Hematopoietic multipotent progenitor cell (in vitro differentiated cells): ENCODE measurements around the gene C6orf120. TPM values are rescaled to one million over a fixed set of nuclear protein-coding genes. Genes with fewer than 3 reads are reported as not detected.

ENCODE experiments used
- DNase-seq, 3 donors: peaks; one replicate each; pipeline ENCODE4 v3.0.0-alpha.2; 2011 to 2015; ENCODE audit warnings: low read depth in 2 of 3, low spot score in 2 of 3
- total RNA-seq: library from RNA; depleted of rRNA; stranded (reverse); fragments of >200 nt; gene quantifications from one replicate; pipeline ENCODE4 v1.2.3, GENCODE V29; 2012

The C6orf120 gene
- total RNA-seq: 15.1 TPM

DNA sequence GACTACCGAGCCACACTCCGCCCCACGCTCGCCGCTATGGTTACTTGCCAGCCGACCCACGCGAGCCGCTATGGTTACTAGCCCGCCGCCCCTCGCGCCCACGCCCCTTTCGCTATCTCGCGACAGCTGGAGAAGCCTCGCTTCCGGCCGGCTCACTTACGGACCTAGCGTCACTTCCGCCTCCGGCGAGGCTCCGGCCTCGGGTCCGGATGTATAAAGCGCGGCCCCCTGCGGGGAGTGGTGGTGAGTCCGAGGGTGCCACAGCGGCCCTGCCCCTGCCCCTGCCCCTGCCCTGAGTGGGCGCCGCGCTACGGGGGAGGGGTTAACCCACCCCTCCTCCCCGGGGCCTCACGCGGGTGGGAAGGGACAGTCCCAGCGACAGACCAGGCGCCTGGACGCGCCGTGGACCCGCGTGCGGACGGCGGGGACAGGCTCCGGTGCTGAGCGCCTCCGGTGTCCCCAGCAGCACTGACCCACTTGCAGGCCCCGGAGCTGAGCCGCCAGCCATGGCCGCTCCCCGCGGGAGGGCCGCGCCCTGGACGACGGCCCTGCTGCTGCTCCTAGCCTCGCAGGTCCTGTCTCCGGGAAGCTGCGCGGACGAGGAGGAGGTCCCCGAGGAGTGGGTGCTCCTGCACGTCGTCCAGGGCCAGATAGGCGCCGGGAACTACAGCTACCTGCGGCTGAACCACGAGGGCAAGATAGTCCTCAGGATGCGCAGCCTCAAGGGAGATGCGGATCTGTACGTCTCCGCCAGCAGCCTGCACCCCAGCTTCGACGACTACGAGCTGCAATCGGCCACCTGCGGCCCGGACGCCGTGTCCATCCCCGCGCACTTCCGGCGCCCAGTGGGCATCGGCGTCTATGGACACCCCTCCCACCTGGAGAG lies at the start of gene C6orf120, which contains the start of gene WDR27:
TSS of gene C6orf120 (plus strand) at position 173 of the 886 bp plus-strand sequence. CDS start at position 507, 334 bp downstream.
TSS of gene WDR27 (minus strand) at position 76 of the 886 bp plus-strand sequence. CDS start 13,024 bp downstream, outside the sequence.
- peak; percentile 91 to 98 (median 98) for DNase-seq

DNA sequence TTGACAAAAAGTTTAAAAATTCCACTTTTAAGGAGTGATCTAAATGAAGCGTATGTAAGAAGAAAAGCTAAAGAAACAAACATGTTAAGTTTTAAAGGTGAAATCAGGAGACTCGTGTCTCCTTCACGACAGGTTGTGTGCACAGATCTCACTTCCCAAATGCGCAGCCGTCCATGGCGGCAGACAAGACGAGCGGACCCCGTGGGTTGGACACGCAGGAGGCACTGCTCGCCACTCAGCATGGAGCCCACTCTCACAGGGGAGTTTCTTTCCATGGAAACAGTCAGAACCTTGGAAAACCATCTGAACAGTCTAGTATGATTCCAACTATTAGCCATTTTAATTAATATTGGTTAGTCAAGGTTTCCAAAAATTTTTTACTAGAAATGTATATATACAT lies 49.0 kb upstream of the C6orf120 start:
- no peak for DNase-seq

DNA sequence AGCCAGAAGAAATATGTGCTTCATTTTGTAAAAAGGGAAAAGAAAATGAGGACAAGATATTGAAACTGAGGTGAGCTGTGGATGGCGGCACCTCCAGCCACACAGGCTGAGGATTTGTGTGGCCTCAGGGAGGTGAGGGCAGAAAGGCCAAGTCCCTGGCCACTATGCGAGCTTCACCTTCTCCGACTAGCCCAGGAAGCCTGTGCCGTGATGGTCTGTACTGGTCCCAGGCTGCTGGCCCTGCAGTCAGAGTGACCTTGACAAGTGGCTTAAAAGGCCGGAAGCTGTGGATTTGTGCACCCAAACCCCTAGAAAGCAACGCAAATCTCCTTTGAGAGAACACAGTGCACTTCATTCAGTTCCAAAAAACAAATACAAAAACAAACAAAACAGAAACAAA lies 48.2 kb upstream of the C6orf120 start:
- DNase-seq: no peak

GRCh38 chr6:169654598-169655391 lies 47.1 kb upstream of the C6orf120 start:
- DNase-seq: peak; percentile 43 to 77 (median 50)

DNA sequence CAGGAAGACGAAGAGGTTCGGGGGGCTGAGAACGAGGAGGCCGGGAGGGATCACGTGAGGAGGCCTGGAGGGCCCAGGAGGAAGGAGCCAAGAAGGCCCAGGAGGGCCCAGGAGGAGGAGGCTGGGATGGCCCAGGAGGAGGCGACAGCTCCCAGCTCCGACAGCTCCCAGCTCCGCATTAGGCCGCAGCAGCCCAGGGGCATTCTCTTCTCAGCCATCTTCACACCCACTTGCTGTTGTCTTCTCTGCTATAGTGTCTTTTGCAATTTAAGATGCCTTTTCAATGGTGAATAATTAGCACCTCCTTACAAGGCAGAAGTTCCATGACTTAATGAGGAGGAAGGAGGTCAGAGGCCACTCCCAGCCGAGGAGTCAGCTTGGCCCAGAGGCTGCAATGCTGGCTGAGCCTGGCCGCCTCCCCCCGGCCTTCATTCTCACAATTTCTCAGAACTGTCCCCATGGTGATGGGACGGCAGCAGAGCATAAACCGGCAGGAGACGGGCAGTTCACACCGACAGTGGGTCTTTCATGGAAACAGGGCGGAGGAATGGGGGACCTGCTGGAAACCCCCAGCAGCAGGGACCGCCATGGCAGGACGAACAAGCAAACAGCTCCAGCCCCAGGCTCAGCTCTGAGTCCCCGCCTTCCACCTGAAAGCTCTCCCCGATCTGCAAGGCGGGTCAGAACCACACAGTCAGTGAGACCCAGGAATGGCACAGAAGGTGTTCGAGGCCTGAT lies 45.2 kb upstream of the C6orf120 start:
- DNase-seq: no peak

GRCh38 chr6:169657284-169657610 lies 44.7 kb upstream of the C6orf120 start:
- DNase-seq: no peak

- DNase-seq: no peak
Observed at GRCh38 chr6:169659820-169660610, 41.9 kb upstream of the C6orf120 start.

DNA sequence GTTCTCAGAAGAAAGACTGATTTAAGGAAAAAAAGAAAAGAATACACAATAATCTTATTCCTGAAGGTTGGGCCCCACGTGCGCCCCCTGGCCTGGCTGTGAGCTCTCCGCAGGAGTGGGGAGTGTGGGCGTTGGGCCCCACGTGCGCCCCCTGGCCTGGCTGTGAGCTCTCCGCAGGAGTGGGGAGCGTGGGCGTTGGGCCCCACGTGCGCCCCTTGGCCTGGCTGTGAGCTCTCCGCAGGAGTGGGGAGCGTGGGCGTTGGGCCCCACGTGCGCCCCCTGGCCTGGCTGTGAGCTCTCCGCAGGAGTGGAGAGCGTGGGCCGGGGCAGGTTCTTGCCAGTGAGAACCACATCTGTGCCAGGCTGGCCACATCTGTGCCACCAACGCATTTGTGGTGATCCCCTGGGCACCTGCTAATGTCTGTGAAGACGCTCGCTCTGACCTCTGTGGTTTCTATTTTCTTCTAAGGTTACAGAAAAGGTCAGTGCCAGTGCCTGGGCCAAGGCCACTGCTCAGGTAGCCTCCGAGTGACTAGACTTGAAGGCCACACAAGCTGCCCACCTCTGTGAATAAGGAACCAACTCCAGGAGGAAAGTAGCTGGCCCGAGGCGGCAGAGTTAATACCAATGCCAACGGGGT lies 41.1 kb upstream of the C6orf120 start:
- DNase-seq: no peak

DNA sequence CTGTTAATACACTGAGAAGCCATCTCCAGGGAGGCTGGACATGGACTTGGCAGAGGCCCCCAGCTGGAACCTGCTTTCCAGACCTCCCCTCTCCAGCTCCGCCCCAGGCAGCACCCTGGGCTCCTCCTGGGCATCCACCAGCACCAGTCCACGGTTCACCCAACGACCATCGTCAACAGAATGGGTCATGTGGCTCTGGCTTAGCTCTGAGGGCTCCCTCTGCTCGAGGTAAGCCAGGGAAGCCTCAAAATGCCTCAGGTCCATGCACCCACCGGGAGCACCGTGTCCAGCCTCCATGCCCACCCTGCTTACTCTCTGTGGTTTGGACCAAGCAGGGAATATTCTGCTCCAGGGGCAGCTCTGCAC lies 40.6 kb upstream of the C6orf120 start:
- DNase-seq: no peak

- DNase-seq: no peak
Observed at GRCh38 chr6:169663468-169663867, 38.5 kb upstream of the C6orf120 start.

GRCh38 chr6:169664227-169664626 lies 37.7 kb upstream of the C6orf120 start:
- DNase-seq: no peak

DNA sequence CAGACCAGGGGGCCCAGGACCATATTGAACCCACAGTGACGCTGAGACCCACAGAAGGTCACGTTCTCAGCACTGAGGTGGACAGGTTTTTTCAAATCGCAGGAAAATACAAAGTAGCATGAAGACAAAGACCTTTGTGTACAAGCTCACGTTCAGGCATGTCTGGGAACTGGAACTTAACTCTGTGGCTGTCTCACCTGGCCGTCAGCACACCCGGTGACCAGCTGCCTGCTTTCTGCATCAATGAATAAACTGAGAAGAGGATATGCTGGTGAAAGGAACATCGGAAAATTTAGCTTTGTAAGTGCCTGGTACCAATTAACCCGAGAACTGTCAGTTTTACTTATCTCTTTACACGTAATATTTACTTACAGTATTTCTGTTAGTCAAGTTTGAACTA lies 36.6 kb upstream of the C6orf120 start:
- no peak for DNase-seq

GRCh38 chr6:169666441-169666840 lies 35.5 kb upstream of the C6orf120 start:
- DNase-seq: no peak

DNA sequence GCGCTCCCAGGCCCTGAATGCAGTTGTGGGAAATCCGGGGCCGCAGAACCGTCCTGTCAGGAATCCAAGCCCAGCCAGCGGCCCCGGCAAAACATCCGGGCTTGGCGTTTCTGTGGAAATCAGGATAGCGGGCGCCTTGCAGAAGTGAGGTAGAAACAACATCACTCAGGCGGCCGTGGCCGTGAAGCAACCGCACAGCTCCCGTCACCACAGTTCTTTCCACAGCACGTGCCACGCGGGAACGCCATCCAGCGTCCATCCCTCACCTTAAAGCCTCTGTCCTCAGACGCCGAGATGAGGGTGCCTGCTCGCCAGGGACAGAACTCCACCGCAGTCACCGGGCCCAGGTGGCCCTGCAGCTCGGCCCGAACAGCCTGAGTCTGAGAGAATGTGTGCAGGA lies 34.2 kb upstream of the C6orf120 start:
- DNase-seq: no peak

DNA sequence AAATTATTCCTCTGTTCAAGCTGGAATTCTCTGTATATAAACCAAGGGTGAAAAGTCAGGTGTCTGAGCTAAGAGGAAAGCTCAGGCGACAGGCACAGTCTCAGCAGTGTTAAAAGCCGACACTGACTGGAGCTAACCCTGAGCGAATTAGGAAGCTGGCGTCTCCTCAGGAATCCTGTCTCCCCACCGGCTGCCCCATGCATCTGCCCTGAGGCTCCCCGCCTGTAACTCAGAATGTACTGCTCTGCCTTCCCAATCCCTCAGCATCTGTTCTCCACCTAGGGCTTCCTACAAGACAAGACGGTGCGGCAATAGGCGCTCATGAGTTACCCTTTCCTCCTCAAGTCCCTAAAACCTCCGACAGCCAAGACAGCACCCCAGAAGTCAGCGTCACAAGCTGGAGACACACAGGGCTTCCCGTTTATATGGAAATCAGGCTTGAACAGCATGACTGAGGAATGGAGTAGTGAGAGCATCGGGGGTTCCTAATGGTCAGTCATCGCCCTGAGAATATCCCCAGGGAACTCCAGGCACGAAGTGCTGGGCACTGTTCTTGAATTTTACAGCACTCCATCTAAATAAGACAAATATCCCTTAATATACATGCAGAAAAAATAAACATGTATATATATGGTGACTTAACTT lies 33.6 kb upstream of the C6orf120 start:
- no peak for DNase-seq

- DNase-seq: no peak
Observed at GRCh38 chr6:169669147-169669546, 32.8 kb upstream of the C6orf120 start.

DNA sequence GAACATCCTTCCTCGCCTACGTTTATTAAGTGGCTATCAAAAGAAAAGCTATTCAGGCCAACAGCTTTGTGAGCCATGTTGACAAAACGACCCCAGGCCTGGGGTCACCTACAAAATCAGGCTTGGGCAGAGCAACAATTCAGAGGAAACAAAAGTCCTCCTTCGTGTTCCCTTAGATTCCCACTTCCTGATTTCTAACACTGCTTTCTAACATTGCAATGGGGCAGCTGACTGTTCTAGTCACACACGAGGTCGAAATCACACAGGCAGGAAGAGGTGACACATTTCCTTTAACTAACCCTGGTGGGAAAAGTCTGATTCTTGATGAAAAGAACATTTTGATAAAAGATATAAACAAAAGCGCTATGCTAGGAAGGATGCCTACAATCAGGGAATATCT lies 32.0 kb upstream of the C6orf120 start:
- DNase-seq: peak in 2 of 3 donors; percentile 27

- DNase-seq: no peak
Observed at GRCh38 chr6:169671563-169671962, 30.4 kb upstream of the C6orf120 start.

GRCh38 chr6:169675011-169675410 lies 26.9 kb upstream of the C6orf120 start:
- DNase-seq: no peak
